ENCODE data around the gene SH3BP2.
A peak's percentile ranks its signal among the peaks of the same experiment; 100 is the strongest.

Gene SH3BP2

GRCh38 chr4:2763511-2763967, 29.3 kb upstream of the SH3BP2 start:
- Histone ChIP-seq H3K9me2 (replicated peaks; ENCODE audit: control insufficient read depth, low read length) (no peaks in the 10 kb centered on the region), H3K79me2 (ENCODE audit: control insufficient read depth, low read length) (no peaks in the 10 kb centered on the region), H3K36me3 (ENCODE audit: control insufficient read depth, low read length) (no peaks in the 10 kb centered on the region), H3K4me3 (ENCODE audit: low read length) (peak overlapping the region; percentile 65), H3K27me3 (ENCODE audit: control insufficient read depth, low read length) (peaks cover 26% of the 10 kb centered on the region), H4K20me1 (ENCODE audit: control insufficient read depth, insufficient read depth, low read depth, low read length) (no peaks in the 10 kb centered on the region), H3K9me3 (ENCODE audit: control insufficient read depth, insufficient read depth, low read length) (no peaks in the 10 kb centered on the region), H3K4me1 (ENCODE audit: control insufficient read depth, low read length) (peaks cover 12% of the 10 kb centered on the region), H3K4me2 (ENCODE audit: low read length) (peak overlapping the region; percentile 73), H3K27ac (ENCODE audit: low read depth, low read length) (no peak overlapping the region), H3F3A (ENCODE audit: control insufficient read depth, insufficient read depth) (0 out of 2 replicates have a peak, but pooled peaks cover 2% of the 10 kb centered on the region)
- TF ChIP-seq EZH2phosphoT487 (IDR thresholded peaks at IDR 0.05; ENCODE audit: borderline replicate concordance, low read length): no peak
- no peak for TF ChIP-seq CTCF (IDR thresholded peaks at IDR 0.05; ENCODE audit: low read depth, low read length, poor library complexity, severe bottlenecking)

- Histone ChIP-seq H3K36me3 (ENCODE audit: control insufficient read depth, low read length) (no peaks in the 10 kb centered on the region), H3K79me2 (ENCODE audit: control insufficient read depth, low read length) (no peaks in the 10 kb centered on the region), H3K4me1 (ENCODE audit: control insufficient read depth, low read length) (peaks cover 19% of the 10 kb centered on the region), H3K27ac (ENCODE audit: low read depth, low read length) (no peak overlapping the region), H4K20me1 (ENCODE audit: control insufficient read depth, insufficient read depth, low read depth, low read length) (no peaks in the 10 kb centered on the region), H3K4me2 (ENCODE audit: low read length) (no peak overlapping the region), H3K27me3 (ENCODE audit: control insufficient read depth, low read length) (peaks cover 23% of the 10 kb centered on the region), H3F3A (ENCODE audit: control insufficient read depth, insufficient read depth) (0 out of 2 replicates have a peak, but pooled peaks cover 2% of the 10 kb centered on the region), H3K4me3 (ENCODE audit: low read length) (no peak overlapping the region), H3K9me2 (replicated peaks; ENCODE audit: control insufficient read depth, low read length) (no peaks in the 10 kb centered on the region), H3K9me3 (ENCODE audit: control insufficient read depth, insufficient read depth, low read length) (no peaks in the 10 kb centered on the region)
- no peak for TF ChIP-seq EZH2phosphoT487 (IDR thresholded peaks at IDR 0.05; ENCODE audit: borderline replicate concordance, low read length)
- no peak for TF ChIP-seq CTCF (IDR thresholded peaks at IDR 0.05; ENCODE audit: low read depth, low read length, poor library complexity, severe bottlenecking)
These were observed 26.9 kb upstream of the SH3BP2 start for GRCh38 chr4:2765832-2766526.

- H3K27ac ChIP-seq (ENCODE audit: low read depth, low read length): no peak overlapping the region
- H3K79me2 ChIP-seq (ENCODE audit: control insufficient read depth, low read length): no peaks in the 10 kb centered on the region
- TF ChIP-seq CTCF (IDR thresholded peaks at IDR 0.05; ENCODE audit: low read depth, low read length, poor library complexity, severe bottlenecking) (no peak), EZH2phosphoT487 (IDR thresholded peaks at IDR 0.05; ENCODE audit: borderline replicate concordance, low read length) (no peak)
- no peaks in the 10 kb centered on the region for H3K36me3 ChIP-seq (ENCODE audit: control insufficient read depth, low read length)
- 0 out of 2 replicates have a peak, but pooled peaks cover 2% of the 10 kb centered on the region for H3F3A ChIP-seq (ENCODE audit: control insufficient read depth, insufficient read depth)
- H3K4me2 ChIP-seq (ENCODE audit: low read length): no peak overlapping the region
- no peaks in the 10 kb centered on the region for H3K9me2 ChIP-seq (replicated peaks; ENCODE audit: control insufficient read depth, low read length)
- peaks cover 24% of the 10 kb centered on the region for H3K4me1 ChIP-seq (ENCODE audit: control insufficient read depth, low read length)
- no peaks in the 10 kb centered on the region for H4K20me1 ChIP-seq (ENCODE audit: control insufficient read depth, insufficient read depth, low read depth, low read length)
- H3K9me3 ChIP-seq (ENCODE audit: control insufficient read depth, insufficient read depth, low read length): no peaks in the 10 kb centered on the region
- H3K27me3 ChIP-seq (ENCODE audit: control insufficient read depth, low read length): peaks cover 30% of the 10 kb centered on the region
- H3K4me3 ChIP-seq (ENCODE audit: low read length): no peak overlapping the region
These were observed 25.7 kb upstream of the SH3BP2 start for GRCh38 chr4:2767046-2767704.

Data from DOHH2 (cell line).